ENCODE results near the gene NDUFB2.
A peak's percentile ranks its signal among the peaks of the same experiment; 100 is the strongest.
"Not testable (repeated sequence)": the region's sequence is repeated elsewhere in the genome, so short reads cannot be mapped to it uniquely, and the experiment has no call there.

NDUFB2 gene

DNA sequence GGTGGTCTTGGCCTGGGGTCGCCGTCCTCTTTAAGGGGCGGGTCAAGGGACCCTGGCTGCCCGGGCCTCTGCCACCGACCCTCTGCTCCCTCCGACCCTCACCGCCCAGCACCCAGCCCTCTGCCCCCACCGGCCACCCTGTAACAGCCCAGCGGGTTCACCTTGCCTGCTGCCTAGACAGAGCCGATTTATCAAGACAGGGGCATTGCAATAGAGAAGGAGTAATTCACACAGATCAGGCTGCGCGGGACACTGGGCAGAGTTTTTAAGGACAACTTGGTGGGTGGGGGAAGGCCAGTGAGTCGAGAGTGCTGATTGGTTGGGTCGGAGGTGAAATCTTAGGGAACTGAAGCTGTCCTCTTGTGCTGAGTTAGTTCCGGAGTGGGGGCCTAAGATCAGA, 24.5 kb upstream of the NDUFB2 start:
- Histone ChIP-seq H3K27me3 (no peaks in the 10 kb centered on the region), H3K27ac (peak overlapping the region; percentile 25; the same call in 1 of the 2 replicates), H4K20me1 (no peaks in the 10 kb centered on the region), H3K4me3 (no peak overlapping the region), H3K36me3 (no peaks in the 10 kb centered on the region), H3K4me2 (peak overlapping the region; percentile 54), H3K9me3 (no peaks in the 10 kb centered on the region), H3K9ac (no peak overlapping the region), H3K4me1 (peaks cover 53% of the 10 kb centered on the region)
- TF ChIP-seq Cebpa-rat (IDR thresholded peaks at IDR 0.05) = no peak

DNA sequence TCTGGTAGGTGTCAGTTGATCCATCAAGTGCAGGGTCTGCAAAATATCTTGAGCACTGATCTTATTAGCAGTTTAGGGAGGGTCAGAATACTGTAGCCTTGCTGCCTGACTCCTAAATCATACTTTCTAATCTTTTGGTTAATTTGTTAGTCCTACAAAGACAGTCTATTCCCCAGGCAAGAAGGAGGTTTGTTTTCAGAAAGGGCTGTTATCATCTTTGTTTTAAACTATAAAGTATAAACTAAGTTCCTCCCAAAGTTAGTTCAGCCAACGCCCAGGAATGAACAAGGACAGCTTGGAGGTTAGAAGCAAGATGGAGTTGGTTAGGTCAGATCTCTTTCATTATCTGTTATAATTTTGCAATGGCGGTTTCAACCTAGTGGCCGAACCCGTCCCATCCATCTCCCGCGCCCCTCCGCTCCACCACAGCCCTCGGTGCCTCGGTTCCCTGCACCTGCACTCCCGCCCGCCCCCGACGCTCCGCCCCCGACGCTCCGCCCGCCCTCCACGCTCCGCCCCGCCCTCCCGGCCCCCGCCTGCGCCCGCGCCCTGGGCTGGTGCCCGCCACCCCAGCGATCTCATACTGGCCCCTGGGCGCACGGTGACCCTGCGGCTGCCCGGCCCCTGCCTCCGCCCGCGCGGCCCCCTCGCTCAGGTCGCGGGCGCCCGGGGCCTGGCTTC, 24.0 kb upstream of the NDUFB2 start, which contains the start of gene ADCK2:
Gene ADCK2 (plus strand): TSS at position 564 of the 681 bp plus-strand sequence. CDS start 386 bp downstream, outside the sequence.
- TF ChIP-seq Cebpa-rat (IDR thresholded peaks at IDR 0.05) = no peak
- Histone ChIP-seq H3K4me3 (peak within 1 kb of the TSS; percentile 91), H3K27ac (peak within 1 kb of the TSS; percentile 91), H3K9ac (peak within 1 kb of the TSS; percentile 89), H4K20me1 (no peaks in the 10 kb centered on the region), H3K4me2 (peak within 1 kb of the TSS; percentile 99), H3K27me3 (no peaks in the 10 kb centered on the region), H3K4me1 (peaks cover 56% of the 10 kb centered on the region), H3K36me3 (peaks cover 1% of the 10 kb centered on the region), H3K9me3 (no peaks in the 10 kb centered on the region)

DNA sequence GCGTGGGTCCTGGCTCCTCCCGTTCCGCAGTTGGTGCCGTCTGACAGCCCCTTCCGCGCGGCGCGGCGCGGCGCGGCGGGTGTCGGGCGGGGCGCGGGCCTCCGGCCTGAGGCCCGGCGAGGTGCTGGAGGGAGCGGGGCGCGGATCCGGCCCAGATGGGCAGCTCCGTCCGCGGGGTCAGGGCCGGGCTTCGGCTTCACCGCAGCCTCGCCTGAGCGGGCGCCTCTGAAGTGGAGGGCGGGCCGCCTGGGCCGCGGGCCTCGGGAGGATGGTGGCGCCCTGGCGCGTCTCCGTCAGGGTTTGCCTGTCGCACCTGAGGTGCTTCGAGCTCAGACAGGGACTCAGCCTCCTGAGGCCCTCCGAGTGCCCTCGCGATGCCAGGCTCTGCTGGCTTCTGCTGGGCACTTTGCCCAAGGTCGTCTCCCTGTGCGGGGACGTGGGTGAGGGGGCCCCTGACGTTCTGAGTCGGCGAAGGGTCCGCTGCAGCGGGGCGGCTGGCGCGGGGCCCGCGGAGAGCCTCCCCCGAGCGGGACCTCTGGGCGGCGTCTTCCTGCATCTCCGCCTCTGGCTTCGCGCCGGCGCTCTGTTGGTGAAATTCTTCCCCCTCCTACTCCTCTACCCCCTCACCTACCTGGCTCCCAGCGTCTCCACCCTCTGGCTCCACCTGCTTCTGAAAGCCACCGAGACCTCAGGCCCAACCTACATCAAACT, 23.3 kb upstream of the NDUFB2 start:
- no peaks in the 10 kb centered on the region for H4K20me1 ChIP-seq
- H3K9ac ChIP-seq = peak overlapping the region; percentile 89
- no peaks in the 10 kb centered on the region for H3K27me3 ChIP-seq
- H3K9me3 ChIP-seq = no peaks in the 10 kb centered on the region
- peaks cover 56% of the 10 kb centered on the region for H3K4me1 ChIP-seq
- TF ChIP-seq Cebpa-rat (IDR thresholded peaks at IDR 0.05) = no peak
- peak overlapping the region; percentile 91 for H3K27ac ChIP-seq
- H3K4me2 ChIP-seq = peak overlapping the region; percentile 99
- H3K36me3 ChIP-seq = peaks cover 8% of the 10 kb centered on the region
- H3K4me3 ChIP-seq = peak overlapping the region; percentile 91

DNA sequence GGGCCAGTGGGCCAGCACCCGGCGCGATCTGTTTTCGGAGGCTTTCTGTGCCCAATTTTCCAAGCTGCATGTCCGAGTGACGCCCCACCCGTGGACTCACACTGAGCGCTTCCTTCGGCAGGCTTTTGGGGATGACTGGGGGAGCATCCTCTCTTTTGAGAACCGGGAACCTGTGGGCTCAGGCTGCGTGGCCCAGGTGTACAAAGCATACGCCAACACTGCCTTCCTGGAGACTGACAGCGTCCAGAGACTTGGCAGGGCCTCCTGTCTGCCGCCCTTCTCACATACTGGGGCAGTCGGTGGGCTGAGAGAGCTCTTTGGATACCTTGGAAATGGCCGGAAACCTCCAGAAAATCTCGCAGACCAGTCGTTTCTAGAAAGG, 22.7 kb upstream of the NDUFB2 start:
- Histone ChIP-seq H3K27me3 (no peaks in the 10 kb centered on the region), H3K27ac (peak overlapping the region; percentile 91), H4K20me1 (no peaks in the 10 kb centered on the region), H3K4me2 (peak overlapping the region; percentile 99), H3K4me3 (peak overlapping the region; percentile 91), H3K9ac (peak overlapping the region; percentile 89), H3K4me1 (peaks cover 56% of the 10 kb centered on the region), H3K9me3 (no peaks in the 10 kb centered on the region), H3K36me3 (peaks cover 14% of the 10 kb centered on the region)
- no peak for TF ChIP-seq Cebpa-rat (IDR thresholded peaks at IDR 0.05)

- TF ChIP-seq Cebpa-rat (IDR thresholded peaks at IDR 0.05) = no peak
- Histone ChIP-seq H3K4me3 (peak overlapping the region; percentile 91), H3K36me3 (peaks cover 20% of the 10 kb centered on the region), H3K4me2 (peak overlapping the region; percentile 99), H3K9me3 (no peaks in the 10 kb centered on the region), H3K4me1 (peaks cover 56% of the 10 kb centered on the region), H4K20me1 (no peaks in the 10 kb centered on the region), H3K27ac (peak overlapping the region; percentile 58; the same call in 1 of the 2 replicates), H3K9ac (no peak overlapping the region; the same call in 1 of the 2 replicates), H3K27me3 (no peaks in the 10 kb centered on the region)
These were observed 22.1 kb upstream of the NDUFB2 start for GRCh38 chr7:140674356-140674800.

DNA sequence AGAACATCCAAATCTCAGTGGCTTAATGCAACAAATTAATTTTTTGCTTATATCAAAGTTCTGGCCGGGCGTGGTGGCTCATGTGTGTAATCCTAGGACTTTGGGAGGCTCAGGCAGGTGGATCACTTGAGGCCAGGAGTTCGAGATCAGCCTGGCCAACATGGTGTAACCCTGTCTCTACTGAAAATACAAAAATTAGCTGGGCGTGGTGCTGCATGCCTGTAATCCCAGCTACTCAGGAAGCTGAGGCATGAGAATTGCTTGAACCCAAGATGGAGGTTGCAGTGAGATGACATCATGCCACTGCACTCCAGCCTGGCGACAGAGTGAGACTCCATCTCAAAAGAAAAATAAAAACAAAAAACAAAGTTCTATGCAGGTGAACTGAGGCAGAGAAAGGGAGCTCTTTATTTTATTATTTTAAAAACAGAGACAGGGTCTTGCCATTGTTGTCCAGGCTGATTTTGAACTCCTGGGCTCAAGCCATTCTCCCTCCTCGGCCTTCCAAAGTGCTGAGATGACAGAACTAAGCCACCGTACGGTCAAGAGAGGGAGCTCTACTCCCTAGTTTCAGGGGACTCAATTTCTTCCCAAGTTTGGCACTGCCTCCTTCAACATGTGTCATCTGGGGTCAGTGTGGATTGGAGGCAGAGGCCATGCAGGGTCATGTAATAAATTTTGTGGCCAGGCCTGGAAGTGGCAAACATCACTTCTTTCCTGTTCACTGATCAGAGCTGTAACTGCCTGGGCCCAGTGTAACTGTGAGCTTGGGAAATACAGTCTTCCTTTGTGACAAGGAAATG, 21.4 kb upstream of the NDUFB2 start:
- peak overlapping the region; percentile 99 for H3K4me2 ChIP-seq
- peak overlapping the region; percentile 34; the same call in 1 of the 2 replicates for H3K9ac ChIP-seq
- 0 out of 2 replicates have a peak overlapping the region, but pooled peaks have one; percentile 91 for H3K4me3 ChIP-seq
- peak overlapping the region; percentile 58 for H3K27ac ChIP-seq
- TF ChIP-seq Cebpa-rat (IDR thresholded peaks at IDR 0.05) = no peak
- H3K27me3 ChIP-seq = no peaks in the 10 kb centered on the region
- peaks cover 27% of the 10 kb centered on the region for H3K36me3 ChIP-seq
- no peaks in the 10 kb centered on the region for H4K20me1 ChIP-seq
- peaks cover 56% of the 10 kb centered on the region for H3K4me1 ChIP-seq
- H3K9me3 ChIP-seq = no peaks in the 10 kb centered on the region

DNA sequence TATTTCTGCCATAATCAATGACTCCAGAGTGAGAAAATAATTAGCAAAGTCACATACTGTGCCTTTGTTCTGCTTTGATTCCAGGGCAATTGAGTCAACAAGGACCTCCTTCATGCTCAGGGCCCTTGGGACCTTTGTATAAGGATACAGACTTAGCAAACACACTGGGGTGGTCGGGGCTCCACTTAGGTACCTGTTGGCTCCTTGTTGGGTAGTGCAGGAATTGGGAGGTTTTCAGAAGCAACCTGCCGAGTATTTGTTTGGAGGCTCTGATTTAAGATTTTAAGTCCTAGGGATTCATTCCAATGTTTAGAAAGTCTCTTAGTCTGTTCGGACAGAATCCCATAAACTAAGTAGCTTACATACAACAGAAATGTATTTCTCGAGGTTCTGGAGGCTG, 20.8 kb upstream of the NDUFB2 start:
- no peaks in the 10 kb centered on the region for H3K27me3 ChIP-seq
- no peaks in the 10 kb centered on the region for H4K20me1 ChIP-seq
- peak overlapping the region; percentile 58 for H3K27ac ChIP-seq
- H3K4me3 ChIP-seq = 0 out of 2 replicates have a peak overlapping the region, but pooled peaks have one; percentile 14
- H3K9ac ChIP-seq = peak overlapping the region; percentile 34; the same call in 1 of the 2 replicates
- peaks cover 33% of the 10 kb centered on the region for H3K36me3 ChIP-seq
- no peak for TF ChIP-seq Cebpa-rat (IDR thresholded peaks at IDR 0.05)
- peak overlapping the region; percentile 99 for H3K4me2 ChIP-seq
- H3K4me1 ChIP-seq = peaks cover 52% of the 10 kb centered on the region
- no peaks in the 10 kb centered on the region for H3K9me3 ChIP-seq

- no peaks in the 10 kb centered on the region for H4K20me1 ChIP-seq
- no peak for TF ChIP-seq Cebpa-rat (IDR thresholded peaks at IDR 0.05)
- peak overlapping the region; percentile 34; the same call in 1 of the 2 replicates for H3K9ac ChIP-seq
- peaks cover 39% of the 10 kb centered on the region for H3K36me3 ChIP-seq
- H3K27ac ChIP-seq = peak overlapping the region; percentile 58
- no peaks in the 10 kb centered on the region for H3K27me3 ChIP-seq
- peaks cover 47% of the 10 kb centered on the region for H3K4me1 ChIP-seq
- H3K4me3 ChIP-seq = 0 out of 2 replicates have a peak overlapping the region, but pooled peaks have one; percentile 14
- peak overlapping the region; percentile 99 for H3K4me2 ChIP-seq
- no peaks in the 10 kb centered on the region for H3K9me3 ChIP-seq
These were observed 20.2 kb upstream of the NDUFB2 start for GRCh38 chr7:140676306-140676705.

DNA sequence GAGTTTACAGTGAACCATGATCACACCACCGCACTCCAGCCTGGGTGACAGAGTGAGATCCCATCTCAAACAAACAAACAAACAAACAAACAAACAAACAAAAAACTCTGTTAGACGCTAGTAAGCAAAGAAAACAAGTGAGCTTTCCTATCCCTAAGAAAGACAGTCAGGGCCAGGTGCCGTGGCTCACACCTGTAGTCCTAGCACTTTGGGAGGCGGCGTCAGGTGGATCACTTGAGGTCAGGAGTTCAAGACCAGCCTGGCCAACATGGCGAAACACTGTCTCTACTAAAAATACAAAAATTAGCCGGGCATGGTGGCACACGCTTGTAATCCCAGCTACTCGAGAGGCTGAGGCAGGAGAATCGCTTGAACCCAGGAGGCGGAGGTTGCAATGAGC, 19.6 kb upstream of the NDUFB2 start:
- H3K36me3 ChIP-seq = peaks cover 46% of the 10 kb centered on the region
- peaks cover 46% of the 10 kb centered on the region for H3K4me1 ChIP-seq
- not testable (repeated sequence) for H4K20me1 ChIP-seq, H3K9ac ChIP-seq, H3K9me3 ChIP-seq, H3K4me3 ChIP-seq, H3K27me3 ChIP-seq
- peak overlapping the region; percentile 99 for H3K4me2 ChIP-seq
- peak overlapping the region; percentile 58; the same call in 1 of the 2 replicates for H3K27ac ChIP-seq
